ENCODE data around the gene MRGPRX1.

- TF ChIP-seq ZNF274 (IDR thresholded peaks at IDR 0.05; ENCODE audit: low read depth, low read length) (no peak), YY1 (IDR thresholded peaks at IDR 0.05; ENCODE audit: insufficient read depth, insufficient read length) (no peak), SUZ12 (IDR thresholded peaks at IDR 0.05; ENCODE audit: extremely low read depth, insufficient read depth, insufficient read length) (no peak)
Observed at GRCh38 chr11:18958221-18958910, 19.2 kb upstream of the MRGPRX1 start.

All from NT2/D1 (cell line).